Mesothelial cell of epicardium (in vitro differentiated cells): Measurements from ENCODE around the gene KLHL33. TPM values are rescaled to one million over a fixed set of nuclear protein-coding genes. Genes with fewer than 3 reads are reported as not detected.

Experiments
- DNase-seq, 2 experiments: peaks; one replicate each; pipeline ENCODE4 v3.0.0; 2021; ENCODE audit warnings: low spot score in 2 of 2; ENCODE audit not compliant: unreplicated experiment in 2 of 2
- H3K27ac Mint-ChIP-seq: 2 replicates; pipeline ENCODE4 v1.8.0; 2021; ENCODE audit warnings: mixed read lengths
- H3K27me3 Mint-ChIP-seq: 2 replicates; pipeline ENCODE4 v1.8.0; 2021; ENCODE audit warnings: low read depth, mixed read lengths
- H3K36me3 Mint-ChIP-seq: 2 replicates; pipeline ENCODE4 v1.8.0; 2021; ENCODE audit warnings: mixed read lengths
- H3K4me1 Mint-ChIP-seq: 2 replicates; pipeline ENCODE4 v1.8.0; 2021; ENCODE audit warnings: mixed read lengths
- H3K4me3 Mint-ChIP-seq: 2 replicates; pipeline ENCODE4 v1.8.0; 2021; ENCODE audit warnings: mild to moderate bottlenecking, moderate library complexity, mixed read lengths
- H3K9me3 Mint-ChIP-seq: 2 replicates; pipeline ENCODE4 v1.8.0; 2021; ENCODE audit warnings: mixed read lengths
- total RNA-seq: library from RNA; stranded (reverse); gene quantifications from 3 replicates; pipeline ENCODE4 v1.2.1, GENCODE V29; 2021
- TF ChIP-seq, protein P1 (sequence below): fragments of 200-600 bp; sonication (generic); IDR thresholded peaks from one replicate; pipeline ENCODE4 v1.5.0; 2021; ENCODE audit warnings: antibody characterized with exemption; ENCODE audit not compliant: unreplicated experiment

The KLHL33 gene
- total RNA-seq, 1 donor from 2014 or later, result 0.13 TPM

DNA sequence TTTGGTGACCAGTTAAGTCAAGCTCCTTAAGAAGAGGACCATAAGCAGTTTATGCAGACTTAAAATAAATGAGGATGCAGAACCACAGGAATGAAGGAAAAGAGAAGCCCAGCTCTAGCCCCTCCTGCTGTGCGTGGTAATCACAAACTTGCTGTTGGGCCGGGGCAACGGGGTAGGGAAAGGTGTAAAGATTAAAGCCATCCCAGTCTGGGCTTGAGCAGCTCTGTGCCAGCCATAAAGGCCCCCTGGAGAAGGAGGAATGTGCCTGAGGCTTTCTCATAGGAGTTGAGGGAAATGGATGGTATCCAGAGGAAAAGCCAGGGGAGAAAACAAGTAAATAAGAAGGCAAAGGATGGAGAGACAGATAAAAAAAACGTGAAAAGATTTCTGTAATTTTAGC is 47.8 kb downstream of the KLHL33 start:
- no peak for DNase-seq
- H3K9me3 Mint-ChIP-seq, result no peaks in the 10 kb centered on the region
- no peak overlapping the region for H3K27ac Mint-ChIP-seq
- H3K36me3 Mint-ChIP-seq, result peaks cover 18% of the 10 kb centered on the region
- no peaks in the 10 kb centered on the region for H3K27me3 Mint-ChIP-seq
- TF ChIP-seq, protein P1, sequence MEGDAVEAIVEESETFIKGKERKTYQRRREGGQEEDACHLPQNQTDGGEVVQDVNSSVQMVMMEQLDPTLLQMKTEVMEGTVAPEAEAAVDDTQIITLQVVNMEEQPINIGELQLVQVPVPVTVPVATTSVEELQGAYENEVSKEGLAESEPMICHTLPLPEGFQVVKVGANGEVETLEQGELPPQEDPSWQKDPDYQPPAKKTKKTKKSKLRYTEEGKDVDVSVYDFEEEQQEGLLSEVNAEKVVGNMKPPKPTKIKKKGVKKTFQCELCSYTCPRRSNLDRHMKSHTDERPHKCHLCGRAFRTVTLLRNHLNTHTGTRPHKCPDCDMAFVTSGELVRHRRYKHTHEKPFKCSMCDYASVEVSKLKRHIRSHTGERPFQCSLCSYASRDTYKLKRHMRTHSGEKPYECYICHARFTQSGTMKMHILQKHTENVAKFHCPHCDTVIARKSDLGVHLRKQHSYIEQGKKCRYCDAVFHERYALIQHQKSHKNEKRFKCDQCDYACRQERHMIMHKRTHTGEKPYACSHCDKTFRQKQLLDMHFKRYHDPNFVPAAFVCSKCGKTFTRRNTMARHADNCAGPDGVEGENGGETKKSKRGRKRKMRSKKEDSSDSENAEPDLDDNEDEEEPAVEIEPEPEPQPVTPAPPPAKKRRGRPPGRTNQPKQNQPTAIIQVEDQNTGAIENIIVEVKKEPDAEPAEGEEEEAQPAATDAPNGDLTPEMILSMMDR, result no peak
- no peak overlapping the region for H3K4me3 Mint-ChIP-seq
- no peaks in the 10 kb centered on the region for H3K4me1 Mint-ChIP-seq

DNA sequence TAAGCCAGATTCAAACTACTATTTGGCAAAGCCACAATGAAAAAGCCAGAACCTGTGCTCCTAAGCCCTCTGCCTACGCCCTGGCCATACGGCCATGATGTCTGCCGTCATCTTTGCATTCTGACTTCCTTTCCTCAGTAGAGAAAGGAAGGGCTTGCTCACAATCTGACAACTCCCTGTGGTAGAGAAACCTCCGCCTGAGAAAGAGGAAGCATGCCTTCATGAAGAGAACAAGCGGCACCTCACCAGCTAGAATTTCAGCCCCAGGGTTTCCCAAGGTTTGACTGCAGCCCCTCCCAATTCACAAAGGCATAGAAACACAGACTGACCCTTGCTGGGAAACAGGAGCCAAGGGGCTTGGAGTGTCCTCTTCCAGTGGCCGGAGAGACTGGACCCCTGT is 48.4 kb downstream of the KLHL33 start:
- no peaks in the 10 kb centered on the region for H3K27me3 Mint-ChIP-seq

DNA sequence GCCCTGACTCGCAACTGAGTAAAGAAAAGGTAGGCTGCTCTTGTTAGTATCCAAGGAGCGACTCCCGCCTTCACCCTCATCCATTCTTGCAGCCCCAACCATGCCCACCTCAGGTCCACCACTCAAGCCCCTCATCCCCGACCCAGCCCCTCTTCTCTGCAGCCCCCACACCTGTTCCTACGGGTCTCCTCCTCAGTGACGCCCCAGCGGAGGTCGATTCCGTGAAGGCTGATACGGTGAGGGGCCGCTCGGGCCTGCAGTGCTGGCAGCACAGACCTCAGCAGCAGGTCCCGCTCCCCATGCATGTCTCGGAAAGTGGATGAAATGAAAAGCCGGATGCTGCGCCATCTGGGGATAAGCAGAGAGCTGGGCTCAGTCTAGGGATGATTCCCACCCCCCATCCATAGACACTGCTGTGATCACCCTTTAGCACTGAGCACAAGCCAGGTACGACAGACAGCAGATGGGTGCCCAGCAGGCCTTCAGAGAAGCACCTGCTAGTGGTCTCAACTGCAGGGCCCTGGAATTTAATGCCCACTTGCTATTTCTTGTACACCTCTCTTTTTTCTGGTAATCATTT is 49.6 kb downstream of the KLHL33 start:
- Mint-ChIP-seq H3K4me1 (no peaks in the 10 kb centered on the region), H3K27me3 (no peaks in the 10 kb centered on the region), H3K9me3 (no peaks in the 10 kb centered on the region), H3K36me3 (peaks cover 22% of the 10 kb centered on the region), H3K27ac (no peak overlapping the region), H3K4me3 (no peak overlapping the region)
- TF ChIP-seq, protein P1, result no peak
- no peak for DNase-seq

More for the DNA sequence above, 48.4 kb downstream of the KLHL33 start:
- Mint-ChIP-seq H3K4me1 (no peaks in the 10 kb centered on the region), H3K9me3 (no peaks in the 10 kb centered on the region), H3K4me3 (no peak overlapping the region), H3K36me3 (peaks cover 18% of the 10 kb centered on the region), H3K27ac (no peak overlapping the region)
- TF ChIP-seq, protein P1, result no peak
- DNase-seq, result no peak

DNA sequence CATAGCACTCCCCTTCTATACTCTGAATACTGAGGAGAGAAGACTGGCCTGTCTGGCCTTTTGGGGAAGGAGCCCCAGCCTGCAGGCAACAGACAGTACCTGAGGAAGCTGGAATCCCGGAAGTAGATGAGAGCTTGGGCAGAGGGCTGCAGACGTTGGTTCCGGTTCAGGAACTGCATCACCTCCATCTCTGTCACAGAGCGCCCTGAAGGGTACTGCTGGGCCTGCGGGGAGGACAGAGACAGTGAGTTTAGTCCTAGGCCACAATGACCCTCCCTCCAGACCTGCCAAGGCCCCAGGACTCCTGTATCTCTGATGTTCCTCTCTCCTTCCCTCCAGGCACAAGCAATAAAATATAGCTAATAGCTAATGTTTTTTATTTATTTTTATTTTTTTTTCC is 51.1 kb downstream of the KLHL33 start:
- Mint-ChIP-seq H3K4me3 (no peak overlapping the region), H3K27ac (no peak overlapping the region), H3K9me3 (no peaks in the 10 kb centered on the region), H3K27me3 (no peaks in the 10 kb centered on the region), H3K4me1 (no peaks in the 10 kb centered on the region), H3K36me3 (peaks cover 29% of the 10 kb centered on the region)
- TF ChIP-seq, protein P1, result no peak
- no peak for DNase-seq

DNA sequence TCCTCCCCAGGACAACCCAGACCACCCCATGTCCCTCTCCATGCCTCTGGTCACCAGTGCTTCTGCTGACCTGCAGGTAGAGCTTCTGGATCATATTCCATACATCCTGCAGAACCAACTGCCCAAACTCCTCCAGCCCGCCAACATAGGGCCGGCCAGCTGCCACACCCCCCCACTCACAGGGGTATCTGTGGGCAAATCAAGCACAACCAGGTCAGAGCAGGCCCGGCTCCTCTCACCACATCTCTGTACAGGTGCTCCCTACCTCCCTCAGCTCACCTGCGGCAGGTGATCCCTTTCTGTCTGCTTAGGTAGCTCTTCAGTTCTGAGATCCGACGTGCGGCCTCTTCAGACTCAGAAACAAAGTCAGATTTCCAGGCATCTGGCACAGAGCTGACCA is 51.6 kb downstream of the KLHL33 start:
- Mint-ChIP-seq H3K9me3 (no peaks in the 10 kb centered on the region), H3K36me3 (peaks cover 25% of the 10 kb centered on the region), H3K27me3 (no peaks in the 10 kb centered on the region), H3K27ac (no peak overlapping the region), H3K4me3 (no peak overlapping the region), H3K4me1 (no peaks in the 10 kb centered on the region)
- TF ChIP-seq, protein P1, result no peak
- no peak for DNase-seq

DNA sequence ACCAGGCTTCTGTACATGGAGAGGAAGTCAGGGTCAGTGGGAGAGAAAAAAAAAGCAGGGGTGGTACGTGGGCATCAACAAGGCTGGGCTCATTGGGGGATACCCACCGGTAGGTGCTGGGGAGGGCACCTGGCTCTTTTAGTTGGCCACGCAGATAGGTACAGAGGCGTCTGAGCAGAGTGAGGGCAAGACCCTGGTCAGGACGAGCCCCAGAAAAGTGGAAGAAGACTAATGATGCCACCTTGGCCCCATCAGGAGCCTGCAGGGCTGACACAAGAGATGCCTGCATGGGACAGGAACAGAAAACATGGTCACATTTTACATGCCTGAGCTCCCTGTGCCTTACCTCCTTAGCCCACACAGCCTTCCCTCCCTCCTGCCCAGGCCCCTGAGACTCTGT is 52.3 kb downstream of the KLHL33 start:
- DNase-seq, result no peak

More for the DNA sequence above, 52.3 kb downstream of the KLHL33 start:
- no peaks in the 10 kb centered on the region for H3K27me3 Mint-ChIP-seq
- TF ChIP-seq, protein P1, result no peak
- no peaks in the 10 kb centered on the region for H3K9me3 Mint-ChIP-seq
- H3K4me1 Mint-ChIP-seq, result no peaks in the 10 kb centered on the region
- H3K27ac Mint-ChIP-seq, result no peak overlapping the region
- H3K36me3 Mint-ChIP-seq, result peaks cover 25% of the 10 kb centered on the region
- H3K4me3 Mint-ChIP-seq, result no peak overlapping the region
